ENCODE results near the gene RNF148.

- TF ChIP-seq CTCF (IDR thresholded peaks at IDR 0.05), result no peak
- TF ChIP-seq POLR2A (IDR thresholded peaks at IDR 0.05), result no peak
These were observed 25.0 kb upstream of the RNF148 start for GRCh38 chr7:122727759-122728158.
